ENCODE data around the gene CCND1.
"Not testable (repeated sequence)": the region's sequence is repeated elsewhere in the genome, so short reads cannot be mapped to it uniquely, and the experiment has no call there.

The CCND1 gene

DNA sequence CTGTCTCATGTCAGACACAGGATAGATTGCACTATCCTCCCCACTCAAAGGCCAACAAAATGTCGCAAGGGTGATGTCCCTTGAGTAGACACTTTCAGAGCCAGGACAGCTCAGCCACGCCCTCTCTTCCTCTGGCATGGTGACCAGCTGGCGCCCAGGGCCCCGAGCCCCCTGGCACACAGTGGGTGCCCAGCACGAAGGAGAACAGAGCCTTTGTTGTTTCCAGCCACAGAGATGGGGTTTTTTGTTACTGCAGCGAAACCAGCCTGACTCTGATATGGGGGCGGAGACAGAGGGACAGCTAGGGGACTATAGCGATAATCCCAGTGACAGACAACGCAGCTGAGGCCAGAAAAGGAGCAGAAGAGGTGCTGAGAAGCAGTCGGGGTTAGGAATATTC is 23.3 kb upstream of the CCND1 start:
- DNase-seq (ENCODE audit: low read depth in 3 of 3, low spot score in 1 of 3) = no peak

- DNase-seq (ENCODE audit: low read depth in 3 of 3, low spot score in 1 of 3) = no peak
Measured at GRCh38 chr11:69618237-69618636, 22.7 kb upstream of the CCND1 start.

DNA sequence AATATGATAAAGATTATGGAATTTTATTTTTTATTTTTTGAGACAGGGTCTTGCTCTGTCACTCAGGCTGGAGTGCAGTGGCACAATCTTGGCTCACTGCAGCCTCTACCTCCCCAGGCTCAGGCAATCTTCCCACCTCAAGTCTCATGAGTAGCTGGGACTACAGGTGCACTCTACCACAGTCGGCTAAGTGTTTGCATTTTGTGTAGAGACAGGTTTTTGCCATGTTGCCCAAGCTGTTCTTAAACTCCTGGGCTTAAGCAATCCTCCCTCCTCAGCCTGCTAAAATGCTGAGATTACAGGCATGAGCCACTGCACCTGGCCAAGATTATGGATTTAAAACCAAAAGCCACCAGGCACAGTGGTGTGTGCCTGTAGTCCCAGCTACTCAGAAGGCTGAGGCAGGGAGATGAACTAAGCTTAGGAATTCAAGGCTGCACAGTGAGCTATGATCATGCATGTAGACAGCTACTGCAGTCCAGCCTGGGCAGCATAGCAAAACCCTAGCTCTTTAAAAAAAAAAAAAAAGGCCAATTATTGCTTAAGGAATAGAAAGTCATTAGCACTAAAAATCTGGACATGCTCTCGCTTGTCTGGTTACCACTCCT is 20.2 kb upstream of the CCND1 start:
- DNase-seq (ENCODE audit: low read depth in 3 of 3, low spot score in 1 of 3) = no peak

DNA sequence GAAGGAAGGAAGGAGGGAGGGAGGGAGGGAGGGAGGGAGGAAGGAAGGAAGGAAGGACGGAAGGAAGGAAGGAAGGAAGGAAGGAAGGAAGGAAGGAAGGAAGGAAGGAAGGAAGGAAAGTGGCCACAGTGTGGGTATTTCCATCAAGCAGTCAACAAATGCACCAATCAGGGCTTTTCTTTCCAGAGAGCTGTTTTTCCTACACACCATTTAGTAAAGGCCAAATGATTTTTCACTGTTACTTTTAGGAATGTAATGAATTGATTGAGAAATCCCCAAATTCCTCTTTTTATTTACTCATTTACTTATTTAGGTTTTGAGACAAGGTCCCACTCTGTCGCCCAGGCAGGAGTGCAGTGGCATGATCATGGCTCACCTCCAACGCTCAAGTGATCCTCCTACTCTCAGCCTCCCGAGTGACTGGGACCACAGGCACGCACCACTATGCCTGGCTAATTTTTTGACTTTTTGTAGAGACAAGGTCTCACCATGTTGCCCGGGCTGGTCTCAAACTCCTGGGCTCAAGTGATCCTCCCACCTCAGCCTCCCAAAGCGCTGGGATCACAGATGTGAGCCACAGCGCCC is 18.8 kb upstream of the CCND1 start:
- DNase-seq (ENCODE audit: low read depth in 3 of 3, low spot score in 1 of 3) = not testable (repeated sequence)

GRCh38 chr11:69624293-69624692 is 16.7 kb upstream of the CCND1 start:
- no peak for DNase-seq (ENCODE audit: low read depth in 3 of 3, low spot score in 1 of 3)

DNA sequence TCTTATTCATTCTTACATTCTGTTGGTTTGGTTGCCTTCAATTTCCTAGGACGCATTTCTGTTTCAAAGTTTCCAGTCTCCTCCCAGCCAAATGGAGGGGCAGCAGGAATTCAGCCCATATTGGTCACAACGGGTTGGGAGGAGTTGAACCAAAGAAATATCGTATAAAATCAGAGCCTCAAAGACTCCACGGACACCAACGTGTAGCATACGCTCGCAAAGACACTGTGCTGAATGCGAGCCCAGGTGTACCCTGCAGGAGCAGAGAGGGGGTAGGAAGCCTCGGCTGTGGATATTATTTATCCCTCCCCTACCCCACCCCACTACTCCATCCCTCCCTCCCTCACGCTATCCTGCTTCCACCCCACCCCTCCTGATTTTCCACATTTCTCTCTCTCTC is 15.5 kb upstream of the CCND1 start:
- DNase-seq (ENCODE audit: low read depth in 3 of 3, low spot score in 1 of 3) = no peak

- no peak for DNase-seq (ENCODE audit: low read depth in 3 of 3, low spot score in 1 of 3)
Measured at GRCh38 chr11:69627551-69627950, 13.4 kb upstream of the CCND1 start.

- no peak for DNase-seq (ENCODE audit: low read depth in 3 of 3, low spot score in 1 of 3)
Measured at GRCh38 chr11:69630017-69630416, 10.9 kb upstream of the CCND1 start.

GRCh38 chr11:69630424-69630823 is 10.5 kb upstream of the CCND1 start:
- DNase-seq (ENCODE audit: low read depth in 3 of 3, low spot score in 1 of 3) = no peak

DNA sequence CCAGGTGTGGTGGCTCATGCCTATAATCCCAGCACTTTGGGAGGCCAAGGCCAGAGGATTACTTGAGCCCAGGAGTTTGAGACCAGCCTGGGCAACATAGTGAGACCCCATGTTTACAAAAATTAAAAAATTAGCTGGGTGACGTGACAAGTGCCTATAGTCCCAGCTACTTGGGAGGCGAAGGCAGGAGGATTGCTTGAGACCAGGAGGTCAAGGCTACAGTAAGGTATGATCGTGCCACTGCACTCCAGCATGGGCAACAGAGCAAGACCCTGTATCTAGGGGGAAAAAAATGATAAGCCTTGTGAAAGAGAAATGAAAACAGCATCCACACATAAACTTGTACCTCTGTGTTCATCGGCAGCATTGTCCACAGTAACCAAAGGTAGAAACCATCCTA is 8.1 kb upstream of the CCND1 start:
- no peak for DNase-seq (ENCODE audit: low read depth in 3 of 3, low spot score in 1 of 3)

DNA sequence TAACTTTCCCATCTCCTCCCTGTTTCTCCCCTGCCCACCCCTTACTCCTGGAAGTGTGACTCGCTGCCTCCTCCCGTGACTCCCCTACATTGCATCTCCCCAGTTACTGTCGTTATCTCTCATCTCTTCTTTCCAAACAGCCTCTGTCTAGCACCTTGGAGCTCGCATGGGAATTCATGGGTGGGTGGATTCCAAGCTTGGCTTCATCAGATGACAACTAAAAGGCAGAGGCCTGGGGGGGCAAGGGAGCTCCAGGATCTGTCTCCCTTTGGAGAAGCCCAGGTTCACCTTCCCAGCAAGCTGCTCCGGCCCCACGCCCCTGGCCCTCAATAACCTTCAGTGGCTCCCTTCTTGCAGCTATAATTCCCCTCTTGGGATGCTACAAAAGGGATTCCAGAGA is 6.9 kb upstream of the CCND1 start:
- no peak for DNase-seq (ENCODE audit: low read depth in 3 of 3, low spot score in 1 of 3)

DNA sequence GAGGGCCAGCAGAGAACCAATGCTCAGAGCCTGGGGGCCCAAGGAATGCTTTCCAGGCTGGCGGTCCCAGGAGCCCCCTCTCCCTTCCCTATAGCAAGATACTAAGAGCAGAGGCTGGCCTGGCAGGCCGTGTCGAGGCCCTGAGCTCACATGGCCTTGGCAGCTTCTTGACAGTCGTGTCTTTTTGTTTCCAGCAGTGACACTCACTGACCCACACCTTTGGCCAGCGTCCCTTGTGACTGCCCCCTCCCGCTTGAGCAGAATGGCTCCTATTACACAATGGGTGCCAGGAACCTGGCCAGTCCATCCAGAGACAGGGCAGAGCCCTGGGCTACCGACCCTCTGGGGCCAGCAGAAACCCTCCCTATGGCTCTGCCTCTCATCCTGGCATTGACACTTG is 6.4 kb upstream of the CCND1 start:
- DNase-seq (ENCODE audit: low read depth in 3 of 3, low spot score in 1 of 3) = no peak

- DNase-seq (ENCODE audit: low read depth in 3 of 3, low spot score in 1 of 3) = no peak
Measured at GRCh38 chr11:69635195-69635594, 5.8 kb upstream of the CCND1 start.

GRCh38 chr11:69635804-69636511 is 5.0 kb upstream of the CCND1 start:
- no peak for DNase-seq (ENCODE audit: low read depth in 3 of 3, low spot score in 1 of 3)

- no peak for DNase-seq (ENCODE audit: low read depth in 3 of 3, low spot score in 1 of 3)
Measured at GRCh38 chr11:69636512-69637197, 4.3 kb upstream of the CCND1 start.

- DNase-seq (ENCODE audit: low read depth in 3 of 3, low spot score in 1 of 3) = no peak
Measured at GRCh38 chr11:69637198-69637940, 3.6 kb upstream of the CCND1 start.

DNA sequence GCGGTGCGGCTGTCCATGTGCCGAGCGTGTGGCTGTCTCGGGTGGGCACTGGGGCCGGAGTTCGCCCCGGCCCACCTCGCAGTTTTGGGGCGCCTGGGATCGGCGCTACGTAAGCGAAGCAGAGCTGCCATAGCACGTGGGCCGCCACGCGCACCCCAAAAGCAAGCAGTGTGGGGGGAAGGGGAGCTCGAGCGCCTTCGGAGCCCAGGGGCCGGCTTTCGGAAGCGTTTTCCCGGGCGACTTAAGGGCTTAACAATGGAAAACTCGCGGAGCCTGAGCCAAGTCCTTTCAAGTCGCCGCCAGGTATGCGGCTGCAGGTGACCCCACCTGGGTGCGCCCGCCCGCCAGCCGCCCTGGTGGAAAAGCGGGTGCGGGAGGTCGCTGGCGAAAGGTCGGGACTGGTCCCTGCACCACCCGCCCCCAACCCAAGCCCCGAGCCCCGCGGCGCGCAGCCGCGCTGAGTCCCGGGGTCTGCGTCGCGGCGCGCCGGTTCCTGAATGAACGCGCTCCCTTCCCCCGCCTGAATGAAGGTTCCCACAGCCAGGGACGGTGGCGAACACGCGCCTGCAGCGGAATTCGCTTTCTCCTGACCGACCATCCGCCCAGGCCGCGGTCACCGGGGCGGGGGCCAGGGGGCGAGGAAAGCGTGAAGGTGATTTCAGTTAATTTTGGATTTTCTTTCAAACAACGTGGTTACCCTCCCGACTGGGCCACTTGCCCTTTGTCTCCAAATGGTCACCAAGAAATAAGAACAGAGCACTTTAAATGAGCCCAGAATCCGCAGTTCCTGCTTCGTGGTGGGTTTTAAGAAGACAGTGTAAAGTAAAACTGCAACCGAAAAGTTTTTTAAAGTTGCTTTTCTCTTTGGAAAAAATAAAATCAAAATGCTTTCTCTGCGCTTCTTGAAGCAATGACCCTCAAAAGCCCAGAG is 2.8 kb upstream of the CCND1 start:
- no peak for DNase-seq (ENCODE audit: low read depth in 3 of 3, low spot score in 1 of 3)

DNA sequence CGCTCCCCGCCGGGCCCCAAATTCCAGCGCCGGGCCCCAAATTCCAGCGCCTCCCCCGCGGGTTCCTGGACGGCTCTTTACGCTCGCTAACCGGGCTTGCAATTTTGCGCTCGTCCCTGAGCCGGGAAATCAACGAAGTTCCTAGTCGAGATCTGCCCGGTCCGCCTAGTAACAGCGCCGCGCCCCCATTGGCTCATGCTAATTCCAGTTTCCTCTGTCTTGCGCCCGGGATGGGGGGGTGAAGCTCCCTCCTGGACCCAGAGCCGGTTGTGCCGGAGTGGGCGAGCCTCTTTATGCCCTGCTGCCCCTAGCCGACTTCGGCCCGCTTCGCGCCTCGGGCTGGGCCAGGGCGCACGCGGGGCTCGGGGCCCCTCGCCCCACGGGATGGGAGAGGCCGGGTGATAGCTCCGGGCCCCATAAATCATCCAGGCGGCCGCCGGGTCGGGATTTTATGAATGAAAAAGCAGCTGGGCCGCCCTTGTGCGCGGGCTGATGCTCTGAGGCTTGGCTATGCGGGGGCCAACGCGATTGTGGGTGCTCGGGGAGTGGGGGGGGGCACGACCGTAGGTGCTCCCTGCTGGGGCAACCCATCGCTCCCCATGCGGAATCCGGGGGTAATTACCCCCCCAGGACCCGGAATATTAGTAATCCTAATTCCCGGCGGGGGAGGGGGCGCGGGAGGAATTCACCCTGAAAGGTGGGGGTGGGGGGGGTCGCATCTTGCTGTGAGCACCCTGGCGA is 1.8 kb upstream of the CCND1 start:
- DNase-seq (ENCODE audit: low read depth in 3 of 3, low spot score in 1 of 3) = no peak

DNA sequence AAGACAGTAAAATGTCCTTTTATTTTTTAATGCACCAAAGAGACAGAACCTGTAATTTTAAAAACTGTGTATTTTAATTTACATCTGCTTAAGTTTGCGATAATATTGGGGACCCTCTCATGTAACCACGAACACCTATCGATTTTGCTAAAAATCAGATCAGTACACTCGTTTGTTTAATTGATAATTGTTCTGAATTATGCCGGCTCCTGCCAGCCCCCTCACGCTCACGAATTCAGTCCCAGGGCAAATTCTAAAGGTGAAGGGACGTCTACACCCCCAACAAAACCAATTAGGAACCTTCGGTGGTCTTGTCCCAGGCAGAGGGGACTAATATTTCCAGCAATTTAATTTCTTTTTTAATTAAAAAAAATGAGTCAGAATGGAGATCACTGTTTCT is 1.1 kb upstream of the CCND1 start:
- DNase-seq (ENCODE audit: low read depth in 3 of 3, low spot score in 1 of 3) = no peak
